GM12801 (cell line): Measurements from ENCODE around the gene FBL.

Experiments used
- TF ChIP-seq, protein P1 (sequence below): IDR thresholded peaks from one replicate; pipeline ENCODE4 v1.5.1; 2011; ENCODE audit warnings: control low read depth; ENCODE audit not compliant: insufficient read length; ENCODE audit errors: extremely low read depth

Gene FBL

DNA sequence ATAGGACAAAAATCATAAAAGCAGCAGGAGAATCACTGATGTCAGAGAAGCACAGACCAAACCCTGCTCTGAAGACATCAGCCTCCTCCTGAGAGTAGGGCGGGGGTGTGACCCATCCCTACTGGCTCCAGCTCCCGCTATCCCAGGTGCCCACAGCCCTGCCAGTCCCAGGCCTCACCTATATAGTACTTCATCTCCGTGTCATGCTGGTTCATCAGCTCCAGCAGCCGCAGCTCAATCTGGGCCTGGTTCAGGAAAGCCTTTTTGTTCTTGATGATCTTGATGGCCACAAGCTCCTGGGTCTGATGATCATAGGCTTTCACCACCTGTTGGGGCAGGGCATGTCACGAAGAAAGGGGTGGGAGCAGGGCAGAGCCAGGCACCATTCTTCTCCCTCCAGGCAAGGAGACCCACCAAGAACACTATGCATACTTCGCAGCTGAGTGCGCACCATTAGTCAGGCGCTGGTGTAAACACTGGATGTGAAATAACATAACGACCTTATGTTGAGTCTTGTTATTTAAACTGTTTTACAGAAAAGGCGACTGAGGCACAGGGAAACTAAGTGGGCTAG, 16.4 kb downstream of the FBL start:
- TF ChIP-seq, protein P1, sequence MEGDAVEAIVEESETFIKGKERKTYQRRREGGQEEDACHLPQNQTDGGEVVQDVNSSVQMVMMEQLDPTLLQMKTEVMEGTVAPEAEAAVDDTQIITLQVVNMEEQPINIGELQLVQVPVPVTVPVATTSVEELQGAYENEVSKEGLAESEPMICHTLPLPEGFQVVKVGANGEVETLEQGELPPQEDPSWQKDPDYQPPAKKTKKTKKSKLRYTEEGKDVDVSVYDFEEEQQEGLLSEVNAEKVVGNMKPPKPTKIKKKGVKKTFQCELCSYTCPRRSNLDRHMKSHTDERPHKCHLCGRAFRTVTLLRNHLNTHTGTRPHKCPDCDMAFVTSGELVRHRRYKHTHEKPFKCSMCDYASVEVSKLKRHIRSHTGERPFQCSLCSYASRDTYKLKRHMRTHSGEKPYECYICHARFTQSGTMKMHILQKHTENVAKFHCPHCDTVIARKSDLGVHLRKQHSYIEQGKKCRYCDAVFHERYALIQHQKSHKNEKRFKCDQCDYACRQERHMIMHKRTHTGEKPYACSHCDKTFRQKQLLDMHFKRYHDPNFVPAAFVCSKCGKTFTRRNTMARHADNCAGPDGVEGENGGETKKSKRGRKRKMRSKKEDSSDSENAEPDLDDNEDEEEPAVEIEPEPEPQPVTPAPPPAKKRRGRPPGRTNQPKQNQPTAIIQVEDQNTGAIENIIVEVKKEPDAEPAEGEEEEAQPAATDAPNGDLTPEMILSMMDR = no peak

DNA sequence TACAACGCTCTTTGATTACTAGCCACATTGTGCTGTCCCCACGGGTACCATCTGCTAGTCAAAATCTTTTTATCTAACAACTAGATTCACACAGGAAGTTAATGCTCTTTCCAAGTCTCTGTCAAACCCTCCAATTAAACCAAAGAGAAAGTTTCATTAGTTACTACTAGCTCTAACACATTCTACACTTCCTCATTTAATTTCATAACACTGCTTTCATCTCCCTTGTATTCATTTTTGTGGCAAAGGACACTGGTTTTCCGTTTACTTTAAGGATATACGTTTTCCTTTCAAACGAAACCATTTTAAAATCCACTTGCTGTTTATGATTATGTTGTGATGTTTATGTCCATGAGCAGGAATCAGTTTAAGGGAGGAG, 17.5 kb downstream of the FBL start:
- TF ChIP-seq, protein P1 = no peak

DNA sequence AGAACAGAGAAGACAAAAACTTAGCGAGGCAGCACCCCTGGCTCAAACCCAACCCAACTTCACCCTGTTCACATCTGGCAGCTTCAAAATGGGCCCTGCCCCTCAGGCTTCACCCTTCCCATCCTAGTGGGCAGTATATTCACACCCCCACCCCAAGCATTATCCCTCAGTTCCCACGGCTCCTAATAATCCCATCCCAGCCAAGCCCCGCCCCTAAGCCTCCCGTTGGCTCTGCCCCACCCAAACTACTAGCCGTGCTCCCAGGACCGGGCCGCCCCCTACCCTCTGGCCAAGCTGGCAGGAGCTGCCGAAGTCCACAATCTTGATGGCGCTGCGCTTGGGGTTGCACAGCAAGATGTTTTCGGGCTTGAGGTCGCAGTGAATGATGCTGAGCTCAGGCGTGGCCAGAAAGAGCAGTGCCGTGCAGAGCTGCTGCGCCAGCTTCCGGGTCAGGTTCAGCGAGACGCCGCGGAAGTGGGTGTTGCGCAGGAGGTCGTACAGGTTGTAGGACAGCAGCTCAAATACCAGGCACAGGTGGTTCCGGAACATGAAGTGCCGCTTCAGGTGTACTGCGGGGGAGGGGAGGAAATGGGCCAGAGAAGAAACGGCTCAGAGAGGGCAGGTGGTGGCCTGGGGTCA, 18.0 kb downstream of the FBL start:
- TF ChIP-seq, protein P1 = no peak

DNA sequence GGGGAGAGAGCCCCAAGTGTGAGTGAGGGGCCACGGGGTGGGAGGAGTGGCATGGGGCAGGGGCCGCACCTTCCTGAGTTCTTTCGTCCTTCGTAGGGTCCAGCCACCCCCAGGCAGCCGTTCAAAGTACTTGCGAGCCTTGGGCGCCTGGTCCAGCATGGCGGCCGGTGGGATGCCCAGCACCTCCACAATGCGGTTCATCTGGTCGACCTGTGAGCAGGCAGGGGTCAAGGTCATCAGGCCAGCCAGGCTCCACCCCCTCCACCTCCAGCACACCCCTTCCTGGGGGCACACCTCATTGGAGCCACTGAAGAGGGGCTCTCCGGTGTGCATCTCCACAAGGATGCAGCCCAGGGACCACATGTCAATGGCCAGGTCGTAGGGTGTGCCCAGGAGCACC, 19.0 kb downstream of the FBL start:
- TF ChIP-seq, protein P1 = no peak

DNA sequence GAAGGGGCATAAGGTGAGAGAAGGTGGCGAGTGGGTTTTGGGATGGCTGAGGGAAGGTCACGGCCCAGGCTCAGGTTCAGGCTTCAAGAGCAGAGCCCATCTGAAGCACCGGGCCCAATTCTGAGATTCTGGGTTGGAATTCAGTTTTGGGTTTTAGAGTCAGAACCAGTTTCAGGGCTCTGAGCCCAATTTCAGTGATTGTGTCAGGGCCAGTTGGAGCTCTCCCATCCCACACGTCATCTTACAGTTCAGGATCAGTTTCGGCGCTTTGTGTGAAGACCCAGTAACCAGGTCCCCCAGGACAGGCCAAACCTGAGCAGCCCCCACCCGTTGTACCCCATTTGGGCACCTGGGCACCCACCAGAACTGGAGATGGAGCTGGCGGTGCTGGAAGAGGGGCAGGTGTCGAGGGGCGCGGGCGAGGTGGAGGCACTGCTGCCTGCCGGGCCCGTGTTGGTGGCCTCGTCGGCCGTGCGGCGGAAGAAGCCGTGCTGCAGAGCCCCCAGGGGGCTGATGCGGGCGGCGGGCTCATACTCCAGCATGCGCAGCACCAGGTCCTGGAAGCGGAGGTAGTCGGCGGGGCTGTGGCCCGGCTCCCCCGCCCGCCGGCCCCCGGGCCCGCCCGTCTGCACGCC, 19.8 kb downstream of the FBL start:
- TF ChIP-seq, protein P1 = no peak

DNA sequence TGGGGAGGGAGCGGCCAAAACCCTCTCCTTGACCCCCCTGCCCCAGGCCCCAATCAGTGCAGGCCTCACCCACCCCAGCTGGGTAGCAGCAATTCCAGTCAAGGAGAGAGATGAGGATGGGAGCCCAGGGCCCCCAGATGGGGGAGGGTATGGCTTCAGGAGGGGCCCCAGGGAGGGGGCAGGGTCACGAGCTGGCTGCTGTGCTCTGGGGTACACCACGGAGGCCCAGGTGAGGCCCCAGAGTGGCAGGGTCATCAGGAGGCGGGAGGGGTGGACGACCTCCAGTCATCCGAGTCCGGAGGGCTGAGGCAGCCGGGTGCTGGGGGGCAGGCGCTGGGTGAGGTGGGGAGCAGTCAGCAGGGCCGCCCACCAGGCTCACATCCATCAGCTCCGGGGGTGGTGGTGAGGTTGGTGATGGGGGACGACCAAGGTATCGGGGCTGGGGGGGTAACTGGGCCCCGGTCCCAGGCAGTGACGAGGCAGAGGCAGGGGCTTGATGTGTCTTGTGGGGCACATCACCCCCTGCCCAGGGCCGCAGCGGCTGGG, 20.6 kb downstream of the FBL start:
- TF ChIP-seq, protein P1 = no peak

- TF ChIP-seq, protein P1 = no peak
These were observed 21.1 kb downstream of the FBL start for GRCh38 chr19:39825093-39825463.
